GM11168 (cell line): ENCODE results near the gene TMEM94.
"Not testable (repeated sequence)": the region's sequence is repeated elsewhere in the genome, so short reads cannot be mapped to it uniquely, and the experiment has no call there.

ENCODE experiments used
- in situ Hi-C: fragments of 300-500 bp; cut with MboI; formaldehyde crosslinking; loops from one replicate; pipeline ENCODE4 v1.12.0; 2022; ENCODE audit warnings: low sequenced_read_pairs; ENCODE audit not compliant: unreplicated experiment

Gene TMEM94

DNA sequence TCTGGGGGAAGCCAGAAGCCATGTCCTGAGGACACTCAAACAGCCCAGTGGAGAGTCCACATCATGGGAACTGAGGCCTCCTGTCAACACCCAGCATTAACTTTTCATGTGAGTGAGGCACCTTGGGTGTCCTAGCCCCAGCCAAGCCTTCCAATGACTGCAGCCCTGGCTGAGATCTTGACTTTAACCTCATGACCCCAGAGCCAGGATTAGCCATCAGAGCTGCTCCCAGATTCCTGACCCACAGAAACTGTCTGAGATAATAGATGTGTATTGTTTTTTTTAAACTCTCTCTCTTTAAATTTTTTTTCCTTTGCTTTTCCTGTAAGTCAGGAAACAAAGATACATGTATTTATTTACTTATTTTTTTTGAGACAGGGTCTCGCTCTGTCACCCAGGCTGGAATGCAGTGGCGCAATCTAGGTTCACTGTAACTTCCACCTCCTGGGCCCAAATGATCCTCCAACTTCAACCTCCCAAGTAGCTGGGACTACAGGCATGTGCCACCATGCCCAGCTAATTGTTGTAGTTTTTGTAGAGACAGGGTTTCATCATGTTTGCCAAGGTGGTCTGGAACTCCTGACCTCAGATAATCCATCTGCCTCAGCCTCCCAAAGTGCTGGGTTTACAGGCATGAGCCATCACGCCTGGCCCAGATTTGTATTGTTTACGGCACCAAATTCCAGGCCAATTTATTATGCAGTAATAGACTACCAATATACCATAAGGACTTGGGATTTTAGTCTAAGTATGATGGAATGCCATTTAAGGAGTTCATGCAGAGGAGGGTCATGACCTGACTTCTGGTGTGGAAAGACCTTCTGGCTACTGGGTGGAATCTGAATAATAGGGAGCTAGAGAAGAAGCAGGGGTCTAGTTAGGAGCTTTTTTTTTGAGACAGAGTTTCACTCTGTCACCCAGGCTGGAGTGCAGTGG is 14.0 kb upstream of the TMEM94 start:
- in situ Hi-C loops, result no loop called here

DNA sequence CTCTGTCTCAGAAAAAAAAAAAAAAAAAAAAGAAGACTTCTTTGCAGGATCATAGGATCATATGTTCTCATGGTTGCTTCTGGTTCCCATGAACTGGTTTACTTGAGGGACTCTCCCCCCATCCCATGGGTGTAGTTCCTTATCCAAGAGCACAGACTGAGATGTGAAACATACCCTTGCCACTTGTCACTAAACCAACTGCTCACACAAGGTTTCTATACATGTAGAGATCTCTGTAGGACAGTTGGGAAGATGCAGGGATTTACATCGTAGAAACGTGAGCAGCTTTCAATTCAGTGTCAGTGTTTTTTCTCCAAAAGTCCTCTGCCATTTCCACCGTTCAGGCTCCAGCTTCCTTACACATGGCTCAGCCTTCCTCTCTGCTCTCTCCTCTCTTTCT is 11.1 kb upstream of the TMEM94 start:
- in situ Hi-C loops, result no loop called here

DNA sequence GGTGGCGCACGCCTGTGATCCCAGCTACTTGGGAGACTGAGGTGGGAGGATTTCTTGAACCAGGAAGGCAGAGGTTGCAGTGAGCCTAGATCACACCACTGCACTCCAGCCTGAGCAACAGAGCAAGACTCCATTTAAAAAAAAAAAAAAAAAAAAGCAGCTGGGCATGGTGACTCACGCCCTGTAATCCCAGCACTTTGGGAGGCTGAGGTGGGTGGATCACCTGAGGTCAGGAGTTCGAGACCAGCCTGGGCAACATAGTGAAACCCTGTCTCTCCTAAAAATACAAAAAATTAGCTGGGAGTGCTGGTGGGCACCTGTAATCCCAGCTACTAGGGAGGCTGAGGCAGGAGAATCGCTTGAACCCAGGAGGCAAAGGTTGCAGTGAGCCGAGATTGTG is 10.5 kb upstream of the TMEM94 start:
- in situ Hi-C loops, result not testable (repeated sequence)

DNA sequence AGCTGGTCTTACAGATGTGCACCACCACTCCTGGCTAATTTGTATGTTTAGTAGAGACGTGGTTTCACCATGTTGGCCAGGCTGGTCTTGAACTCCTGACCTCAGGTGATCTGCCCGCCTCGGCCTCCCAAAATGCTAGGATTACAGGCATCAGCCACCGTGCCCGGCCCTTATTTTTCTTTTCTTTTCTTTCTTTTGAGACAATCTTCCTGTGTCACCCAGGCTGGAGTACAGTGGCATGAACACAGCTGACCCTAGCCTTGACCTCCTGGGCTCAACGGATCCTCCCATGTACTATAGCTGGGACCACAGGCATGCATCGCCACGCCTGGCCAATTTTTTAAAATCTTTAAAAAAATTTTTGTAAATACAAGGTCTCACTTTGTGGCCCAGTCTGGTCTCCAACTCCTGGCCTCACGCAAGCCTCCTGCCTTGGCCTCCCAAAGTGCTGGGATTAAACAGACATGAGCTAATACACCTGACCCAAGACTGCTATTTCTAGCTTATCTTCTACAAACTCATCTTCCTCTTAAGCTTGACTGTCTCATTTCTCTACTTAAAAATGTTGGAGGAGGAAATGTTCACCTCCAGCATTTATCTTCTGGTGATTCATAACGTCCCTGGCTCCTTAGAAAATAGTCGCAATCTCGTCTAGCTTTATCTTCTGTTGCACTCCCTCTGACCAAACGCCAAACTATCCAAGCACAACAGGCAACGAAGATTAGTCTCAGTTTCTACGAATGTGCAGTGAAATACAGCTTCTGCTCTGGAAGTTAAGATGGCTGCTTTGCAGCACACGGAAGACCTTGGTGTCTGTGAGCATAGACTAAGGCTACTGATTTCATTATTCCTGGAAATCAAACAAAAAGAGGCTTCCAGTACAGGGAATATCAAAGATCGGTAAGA is 8.2 kb upstream of the TMEM94 start:
- in situ Hi-C loops, result no loop called here

DNA sequence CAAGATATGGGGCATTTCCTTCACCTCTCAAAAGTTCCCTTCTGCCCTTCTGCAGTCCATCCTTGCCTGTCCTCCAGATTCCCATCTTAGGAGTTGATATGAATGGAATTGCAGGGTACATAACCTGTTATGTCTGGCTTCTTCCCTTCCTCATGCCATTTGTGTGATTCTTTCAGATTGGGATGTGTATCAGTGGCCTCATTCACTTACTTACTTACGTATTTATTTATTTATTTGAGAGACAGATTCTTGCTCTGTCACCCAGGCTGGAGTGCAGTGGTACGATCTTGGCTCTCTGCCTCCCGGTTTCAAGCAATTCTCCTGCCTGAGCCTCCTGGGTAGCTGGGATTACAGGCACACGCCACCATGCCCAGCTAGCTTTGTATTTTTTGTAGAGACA is 6.2 kb upstream of the TMEM94 start:
- in situ Hi-C loops, result no loop called here

DNA sequence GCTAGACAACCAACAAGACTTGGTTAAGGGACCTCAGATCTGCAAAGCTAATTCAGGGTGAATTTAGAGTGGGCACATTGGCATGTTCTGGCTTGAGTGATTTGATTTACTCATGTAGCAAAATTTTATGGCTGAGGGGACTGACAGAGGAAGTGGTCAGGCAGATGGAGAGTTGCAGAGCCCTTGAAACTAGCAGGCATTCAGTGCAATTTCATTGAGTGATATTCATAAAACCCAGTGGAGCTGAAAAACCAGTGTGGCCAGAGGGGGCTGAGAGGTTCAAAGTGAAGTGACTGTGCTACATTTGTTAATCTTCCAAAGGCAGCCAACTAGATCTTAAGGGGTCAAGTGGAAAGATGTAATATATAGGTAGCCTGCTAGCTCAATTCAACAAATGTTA is 2.2 kb upstream of the TMEM94 start:
- in situ Hi-C loops, result no loop called here

DNA sequence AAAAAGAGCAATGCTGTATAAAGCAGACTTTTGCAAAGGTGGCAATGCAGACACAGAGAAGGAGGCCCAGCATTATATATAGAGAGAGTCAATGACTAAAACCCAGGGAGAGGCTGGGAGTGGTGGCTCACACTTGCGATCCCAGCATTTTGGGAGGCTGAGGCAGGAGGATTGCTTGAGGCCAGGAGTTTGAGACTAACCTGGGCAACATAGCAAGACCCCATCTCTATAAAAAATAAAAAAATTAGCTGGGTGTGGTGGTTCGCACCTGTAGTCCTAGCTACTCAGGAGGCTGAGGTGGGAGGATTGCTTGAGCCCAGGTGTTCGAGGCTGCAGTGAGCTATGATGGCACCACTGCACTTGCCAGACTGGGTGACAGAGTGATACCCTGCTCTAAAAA is 1.8 kb upstream of the TMEM94 start:
- in situ Hi-C loops, result not testable (repeated sequence)

DNA sequence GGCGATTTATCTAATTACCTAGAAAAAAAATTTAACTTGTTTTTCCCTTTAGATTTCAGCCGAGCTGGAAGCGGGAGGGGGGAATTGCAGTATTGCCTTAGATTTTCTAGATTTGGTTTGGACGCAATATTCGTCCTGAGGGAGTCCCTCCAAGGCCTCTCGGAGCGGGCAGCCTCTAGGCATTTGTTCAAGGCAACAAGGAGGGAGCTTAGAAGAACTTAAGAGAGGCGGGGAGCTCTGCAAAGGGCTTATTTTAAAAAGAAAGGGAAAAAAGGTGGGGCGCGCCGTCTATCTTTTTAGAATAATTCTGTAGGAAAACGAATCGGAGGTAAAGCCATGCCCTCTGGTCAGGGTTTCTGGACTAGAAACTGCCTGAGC is 407 bp upstream of the TMEM94 start:
- in situ Hi-C loops, result no loop called here

DNA sequence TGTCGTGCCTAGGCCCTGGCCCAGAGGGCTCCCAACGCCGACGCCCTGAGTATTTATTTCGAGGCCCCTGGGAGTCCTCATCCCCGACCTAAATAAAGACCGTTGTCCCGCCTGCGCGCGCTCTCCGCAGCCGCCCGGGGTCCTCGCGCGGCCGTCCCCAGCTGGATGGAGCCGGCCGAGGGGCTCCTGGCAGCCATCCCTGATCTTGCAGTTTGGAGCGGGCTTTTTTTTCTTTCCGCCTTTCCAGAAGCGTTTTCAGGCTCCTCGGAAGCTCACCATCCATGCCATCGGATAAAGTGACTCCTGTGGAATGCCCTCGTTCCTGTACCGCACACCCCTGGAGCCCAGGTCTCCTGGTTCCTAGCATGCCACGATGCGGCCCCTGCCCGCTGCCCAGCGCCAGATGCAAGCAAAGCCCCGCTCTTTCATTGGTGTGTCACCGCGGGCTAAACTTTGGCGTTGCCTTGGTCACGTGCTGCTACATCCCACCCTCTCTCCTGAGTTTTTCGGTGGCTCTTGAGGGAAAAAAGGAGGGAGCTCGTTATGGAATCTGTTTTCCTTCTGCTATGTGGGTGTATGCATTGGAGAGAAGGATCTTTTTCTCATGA is 716 bp downstream of the TMEM94 start:
- in situ Hi-C loops, result no loop called here

DNA sequence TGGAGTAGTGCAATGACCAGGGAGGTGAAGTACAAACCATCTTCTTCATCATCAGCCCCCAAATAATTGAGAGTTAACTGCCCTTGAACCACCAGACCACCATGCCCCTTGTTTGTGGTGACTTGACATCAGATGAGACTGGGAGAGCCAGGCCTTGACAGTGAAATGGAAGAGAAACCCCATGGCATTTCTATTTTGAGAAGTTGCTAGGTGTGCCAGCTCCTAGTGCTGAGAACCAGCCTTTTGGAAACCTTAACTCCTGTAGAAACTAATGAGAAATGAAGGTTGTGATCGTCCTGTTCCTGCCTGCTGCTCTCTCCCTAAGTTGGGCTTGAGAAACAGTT is 2.8 kb downstream of the TMEM94 start:
- in situ Hi-C loops, result no loop called here

DNA sequence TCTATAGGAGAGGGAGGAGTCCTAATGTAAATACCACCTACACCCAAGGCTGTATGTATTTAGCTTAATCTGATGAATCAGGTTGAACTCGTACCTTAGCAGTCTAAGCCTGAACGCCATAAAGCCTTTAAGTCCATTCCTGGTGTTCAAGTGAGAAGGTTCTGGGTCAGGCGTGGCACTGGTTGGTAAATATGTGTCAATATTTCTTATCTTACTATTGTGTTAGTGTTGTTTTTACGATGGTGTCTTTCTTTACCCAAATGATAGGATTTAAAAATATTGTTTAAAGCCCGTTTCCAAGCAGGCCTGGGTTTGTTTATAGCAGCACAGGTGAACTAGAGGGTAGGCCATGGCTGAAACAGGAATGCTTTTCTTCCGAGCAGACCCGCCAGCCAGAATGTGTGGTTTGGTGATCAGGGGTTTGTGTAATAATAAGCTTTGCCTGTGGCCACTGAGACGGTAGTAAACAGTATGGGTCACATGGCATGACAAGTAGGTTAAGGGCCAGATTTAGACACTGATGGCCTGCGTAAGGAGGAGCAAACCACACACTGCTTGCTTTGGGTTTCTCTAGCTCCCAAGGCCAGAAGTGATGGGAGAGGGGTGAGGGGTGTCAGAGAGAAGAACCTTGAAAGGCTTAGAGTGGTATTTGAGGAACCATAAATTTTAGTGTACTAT is 3.3 kb downstream of the TMEM94 start:
- in situ Hi-C loops, result no loop called here

DNA sequence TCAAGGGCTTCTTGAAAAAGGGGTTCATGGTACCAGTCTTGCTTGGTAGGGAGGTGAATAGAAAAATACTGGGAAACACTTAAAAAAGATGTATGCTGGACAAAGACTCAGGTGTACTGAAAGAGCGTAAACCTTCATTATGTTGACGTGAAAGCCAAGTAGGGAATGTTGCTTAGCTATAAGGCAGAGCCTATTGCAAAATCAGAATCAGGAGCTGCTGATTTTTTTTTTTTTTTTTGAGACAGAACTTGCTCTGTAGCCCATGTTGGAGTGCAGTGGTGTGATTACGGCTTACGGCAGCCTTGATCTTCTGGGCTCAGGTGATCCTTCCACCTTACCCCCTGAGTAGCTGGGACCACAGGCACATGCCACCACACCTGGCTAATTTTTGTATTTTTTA is 3.9 kb downstream of the TMEM94 start:
- in situ Hi-C loops, result no loop called here

DNA sequence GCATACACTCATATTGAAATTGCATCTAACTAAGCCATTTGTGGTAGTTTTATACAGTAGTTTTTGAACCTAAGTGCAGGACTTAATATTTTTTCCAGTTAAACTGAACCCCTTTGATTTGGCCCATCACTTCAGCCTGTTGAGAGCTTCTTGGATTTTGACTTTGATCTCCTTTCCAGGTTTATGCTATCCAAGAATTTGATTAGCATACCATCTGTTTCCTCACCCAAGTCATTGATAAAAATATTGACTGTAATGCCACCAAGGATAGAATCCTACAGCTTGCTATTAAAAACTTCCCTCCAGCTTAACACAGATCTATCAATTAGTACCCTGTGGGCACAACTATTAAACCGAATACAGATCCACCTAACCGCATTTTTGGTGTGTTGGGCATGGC is 7.2 kb downstream of the TMEM94 start:
- in situ Hi-C loops, result no loop called here

DNA sequence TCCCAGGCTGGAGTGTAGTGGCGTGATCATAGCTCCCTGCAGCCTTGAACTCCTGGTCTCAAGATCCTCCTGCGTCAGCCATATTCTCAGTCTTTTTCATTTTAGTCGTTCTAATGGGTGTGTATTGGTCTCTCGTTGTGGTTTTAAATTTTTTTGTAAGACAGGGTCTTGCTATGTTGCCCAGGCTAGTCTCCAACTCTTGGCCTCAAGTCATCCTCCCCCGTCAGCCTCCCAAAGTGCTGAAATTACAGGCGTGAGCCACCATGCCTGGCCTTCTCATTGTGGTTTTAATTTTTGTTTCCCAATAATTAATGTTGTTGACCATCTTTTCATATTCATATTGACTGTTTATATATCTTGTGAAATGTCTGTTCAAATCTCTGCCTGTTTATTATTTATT is 8.6 kb downstream of the TMEM94 start:
- in situ Hi-C loops, result no loop called here

DNA sequence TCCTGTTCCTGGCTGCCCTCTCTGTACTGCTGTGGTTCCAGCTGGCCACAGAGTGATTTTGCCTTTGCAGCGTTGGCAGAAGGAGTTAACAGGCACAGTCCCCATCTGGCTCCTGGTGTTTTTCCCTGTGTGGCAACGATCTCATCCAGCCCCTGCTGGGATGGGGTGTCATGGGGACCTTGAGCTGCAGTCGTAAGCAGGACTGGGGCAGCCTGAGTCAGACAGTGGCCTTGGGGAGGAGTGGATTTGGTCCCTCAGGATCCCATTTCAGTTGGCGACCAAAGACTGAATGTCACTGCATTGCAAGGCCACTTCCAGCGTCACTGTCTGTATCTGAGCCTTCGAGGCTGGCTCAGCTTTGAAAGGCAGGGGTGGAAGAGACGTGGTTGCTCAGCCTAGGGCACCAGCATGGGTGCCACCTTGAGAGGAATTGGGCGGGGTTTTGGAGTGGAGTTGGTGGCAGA is 11.9 kb downstream of the TMEM94 start:
- in situ Hi-C loops, result no loop called here

DNA sequence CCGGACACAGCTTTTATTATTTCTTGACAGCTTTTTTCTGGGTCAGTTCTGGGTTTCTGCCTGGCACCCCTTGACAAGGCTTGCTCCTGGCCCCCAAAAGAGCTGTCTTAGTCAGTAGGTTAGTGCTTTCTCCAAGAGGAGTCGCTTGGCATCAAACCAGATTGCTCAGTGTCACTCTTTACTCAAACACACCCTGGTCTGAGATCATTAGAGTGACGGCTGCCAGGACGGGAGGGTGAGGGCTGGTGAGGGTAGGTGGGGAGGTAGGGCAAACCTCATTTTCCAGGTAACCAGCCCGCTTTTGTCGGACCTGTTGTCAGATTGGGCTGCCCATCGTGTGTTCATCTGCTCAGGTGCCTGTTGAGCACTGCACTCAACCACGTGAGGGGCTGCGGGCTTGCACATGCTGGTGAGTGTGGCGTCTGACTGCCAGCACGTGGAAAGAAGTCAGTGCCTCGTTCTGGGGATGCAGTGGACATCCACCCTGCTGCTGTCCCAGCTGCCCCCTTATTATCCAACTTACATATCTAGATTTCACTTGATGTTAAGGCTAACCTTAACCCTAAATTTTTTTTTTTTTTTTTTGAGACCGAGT is 12.4 kb downstream of the TMEM94 start:
- in situ Hi-C loops, result no loop called here

DNA sequence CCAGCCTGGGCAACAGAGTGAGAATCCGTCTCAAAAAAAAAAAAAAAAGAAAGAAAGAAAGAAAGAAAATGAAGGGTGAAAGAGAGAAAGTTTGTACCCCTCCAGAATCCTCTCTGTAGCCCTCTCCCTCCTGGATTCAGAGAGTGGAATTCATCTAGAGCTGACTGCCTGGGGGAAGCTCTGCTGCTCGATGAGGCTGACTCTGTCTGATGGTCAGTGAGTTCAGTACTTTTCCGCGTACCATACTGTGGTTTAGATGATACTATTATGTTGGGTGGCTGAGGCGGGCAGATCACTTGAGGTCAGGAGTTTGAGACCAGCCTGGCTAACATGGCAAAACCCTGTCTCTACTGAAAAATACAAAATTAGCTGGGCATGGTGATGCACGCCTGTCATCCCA is 14.8 kb downstream of the TMEM94 start:
- in situ Hi-C loops, result no loop called here

DNA sequence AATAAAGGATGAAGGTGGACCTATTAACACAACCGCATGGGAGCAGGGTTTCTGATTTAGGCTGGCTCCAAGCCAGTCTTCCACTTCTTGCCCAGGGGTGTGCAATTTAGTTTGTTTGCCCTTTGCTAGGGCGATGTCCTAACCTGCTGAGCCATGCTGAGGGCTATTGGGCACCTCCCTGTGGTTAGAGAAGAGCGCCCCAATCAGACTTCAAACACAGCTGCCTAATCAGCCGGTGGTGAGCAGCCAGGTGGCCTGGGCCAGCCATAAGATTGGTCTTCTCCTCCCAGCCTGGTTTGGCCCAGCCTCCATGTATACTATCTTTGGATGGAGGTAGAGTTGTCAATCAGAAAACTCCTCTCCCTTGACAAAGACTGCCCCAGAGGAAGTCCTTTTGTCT is 15.7 kb downstream of the TMEM94 start:
- in situ Hi-C loops, result no loop called here

DNA sequence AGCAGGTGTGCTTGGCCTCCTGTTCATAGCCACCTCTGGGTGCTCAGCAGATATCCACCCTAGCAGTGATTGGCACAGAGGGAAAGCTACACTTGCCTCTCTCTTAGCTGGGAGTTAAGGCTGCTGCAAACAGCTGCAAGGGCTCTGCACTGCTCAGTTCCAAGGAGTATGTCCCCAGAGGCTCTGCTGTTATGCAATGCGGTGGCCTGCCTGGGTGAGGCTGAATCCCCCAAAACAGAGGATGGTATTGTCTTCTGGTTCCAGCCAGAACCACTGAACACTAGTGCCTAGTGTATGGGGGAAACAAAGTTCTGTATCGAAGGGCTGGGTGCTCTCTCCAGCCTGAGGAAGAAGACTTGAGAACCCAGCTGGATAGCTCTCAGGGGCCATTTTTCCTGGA is 16.8 kb downstream of the TMEM94 start:
- in situ Hi-C loops, result no loop called here

DNA sequence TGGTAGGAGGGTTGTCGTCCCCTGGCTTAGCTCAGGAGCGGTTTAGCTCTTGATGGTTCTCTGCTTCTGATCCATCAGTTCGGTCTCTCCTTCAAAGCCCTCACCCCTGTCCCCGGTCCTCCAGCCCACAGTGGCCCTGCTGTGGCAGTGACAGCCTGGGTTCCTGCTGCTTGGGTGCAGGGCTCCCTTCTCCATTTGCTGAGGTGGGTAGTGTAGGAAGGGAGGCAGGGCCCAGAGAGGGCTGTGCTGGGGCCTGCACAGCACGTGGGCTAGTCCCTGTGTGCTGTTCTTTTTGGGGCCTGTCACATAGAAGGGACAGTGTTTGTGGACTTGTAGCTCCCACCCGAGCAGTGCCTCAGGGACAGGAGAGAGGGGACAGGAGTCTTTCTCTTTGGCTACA is 18.3 kb downstream of the TMEM94 start:
- in situ Hi-C loops, result no loop called here
